B cell (primary cell): ENCODE measurements around the gene PRSS38. TPM values are rescaled to one million over a fixed set of nuclear protein-coding genes. Genes with fewer than 3 reads are reported as not detected.

ENCODE experiments used
- ATAC-seq: fragments of 200-7000 bp; cut with Tn5 transposase; one replicate; pipeline ENCODE4 v1.10.0; 2021; ENCODE audit warnings: low read depth, mild to moderate bottlenecking, moderate number of reproducible peaks, moderate library complexity
- CTCF ChIA-PET: fragments of 350-600 bp; sonication (Branson Sonifier 250); formaldehyde crosslinking; loops from one replicate; lab custom pipeline; 2021; ENCODE audit warnings: antibody characterized with exemption, inconsistent platforms; lab: Charles Lee
- POLR2A ChIA-PET: fragments of 350-600 bp; sonication (Branson Sonifier 250); formaldehyde crosslinking; loops from one replicate; lab custom pipeline; 2021; ENCODE audit warnings: antibody characterized with exemption; lab: Charles Lee
- DNase-seq: peaks from one replicate; pipeline ENCODE4 v3.0.0; 2013
- H2AFZ ChIP-seq: 2 replicates; pipeline ENCODE4 v1.6.1; 2012; ENCODE audit warnings: mild to moderate bottlenecking, low read depth, low read length; ENCODE audit not compliant: insufficient read depth, poor library complexity, severe bottlenecking
- H3K27ac ChIP-seq, 2 donors: 1 replicate in 1 of 2; 2 replicates in 1 of 2; pipeline ENCODE4 v1.5.1; 2012 to 2013; ENCODE audit warnings: low read length in 2 of 2, mild to moderate bottlenecking in 2 of 2, moderate library complexity in 1 of 2
- H3K27me3 ChIP-seq, 4 experiments: fragments of 200-600 bp in 1 of 4; sonication (generic) in 1 of 4; replicated peaks in 1 of 4; 1 replicate in 2 of 4; 2 replicates in 2 of 4; pipeline versions ENCODE4 v1.6.1 to v1.7.0; 2013 to 2016; ENCODE audit warnings: low read length in 3 of 4, mild to moderate bottlenecking in 2 of 4, mixed read lengths in 1 of 4, moderate library complexity in 1 of 4; ENCODE audit not compliant: insufficient read depth in 4 of 4, control insufficient read depth in 3 of 4; ENCODE audit errors: control extremely low read depth in 1 of 4
- H3K36me3 ChIP-seq, 2 experiments: replicated peaks in 1 of 2; 1 replicate in 1 of 2; 2 replicates in 1 of 2; pipeline versions ENCODE4 v1.6.1 to v1.7.1; 2013; ENCODE audit warnings: low read length in 1 of 2; ENCODE audit not compliant: insufficient read depth in 2 of 2, control insufficient read depth in 1 of 2; ENCODE audit errors: control extremely low read depth in 1 of 2, extremely low read depth in 1 of 2
- H3K4me1 ChIP-seq, 2 donors: fragments of 200-600 bp in 1 of 2; sonication (generic) in 1 of 2; 1 replicate in 1 of 2; 2 replicates in 1 of 2; pipeline versions ENCODE4 v1.5.1 to v1.6.1; 2013 to 2017; ENCODE audit warnings: low read length in 2 of 2; ENCODE audit not compliant: control insufficient read depth in 2 of 2, insufficient read depth in 2 of 2
- H3K4me2 ChIP-seq: replicated peaks from 2 replicates; pipeline ENCODE3; 2012; ENCODE audit warnings: mild to moderate bottlenecking, low read depth, low read length; ENCODE audit not compliant: poor library complexity, severe bottlenecking
- H3K4me3 ChIP-seq, 5 experiments: fragments of 200-600 bp in 1 of 5; sonication (generic) in 1 of 5; 1 replicate in 3 of 5; 2 replicates in 2 of 5; pipeline versions ENCODE4 v1.5.1 to v1.7.0; 2011 to 2016; ENCODE audit warnings: low read length in 4 of 5, mild to moderate bottlenecking in 4 of 5, low read depth in 2 of 5, control low read depth in 1 of 5, moderate library complexity in 1 of 5; ENCODE audit not compliant: insufficient read depth in 1 of 5; ENCODE audit errors: control extremely low read depth in 1 of 5, extremely low read depth in 1 of 5
- H3K79me2 ChIP-seq: fragments of 200-600 bp; sonication (generic); one replicate; pipeline ENCODE4 v1.6.0; 2016; ENCODE audit warnings: low read length; ENCODE audit not compliant: control insufficient read depth, insufficient read depth
- H3K9ac ChIP-seq: fragments of 200-600 bp; sonication (generic); 2 replicates; pipeline ENCODE4 v1.6.1; 2017; ENCODE audit warnings: mild to moderate bottlenecking, low read length, moderate library complexity
- H3K9me3 ChIP-seq, 3 donors: one replicate each; pipeline versions ENCODE4 v1.6.1 to v1.7.1; 2013; ENCODE audit warnings: low read length in 2 of 3; ENCODE audit not compliant: control insufficient read depth in 2 of 3, insufficient read depth in 1 of 3; ENCODE audit errors: control extremely low read depth in 1 of 3
- H4K20me1 ChIP-seq: 2 replicates; pipeline ENCODE4 v1.6.0; 2012; ENCODE audit warnings: mild to moderate bottlenecking, low read length; ENCODE audit not compliant: insufficient read depth, control insufficient read depth, poor library complexity, severe bottlenecking
- H3K27ac Mint-ChIP-seq: one replicate; pipeline ENCODE4 v1.8.0; 2021; ENCODE audit warnings: mixed read lengths
- H3K27me3 Mint-ChIP-seq: one replicate; pipeline ENCODE4 v1.8.0; 2021; ENCODE audit warnings: mixed read lengths
- H3K4me1 Mint-ChIP-seq: one replicate; pipeline ENCODE4 v1.8.0; 2021; ENCODE audit warnings: mixed read lengths
- H3K4me3 Mint-ChIP-seq: one replicate; pipeline ENCODE4 v1.8.0; 2021; ENCODE audit warnings: mixed read lengths
- H3K9me3 Mint-ChIP-seq: one replicate; pipeline ENCODE4 v1.8.0; 2022; ENCODE audit warnings: mixed read lengths; ENCODE audit not compliant: insufficient read depth
- CTCF ChIP-seq: fragments of 200-600 bp; IDR thresholded peaks from one replicate; pipeline ENCODE4 v1.8.0; 2022; ENCODE audit warnings: antibody characterized with exemption, mild to moderate bottlenecking
- EZH2 ChIP-seq: IDR thresholded peaks from 2 replicates; pipeline ENCODE4 v1.6.1; 2012; ENCODE audit warnings: borderline replicate concordance, low read depth, mild to moderate bottlenecking, moderate library complexity, low read length; ENCODE audit not compliant: insufficient read depth, poor library complexity, severe bottlenecking
- WGBS: methylation state at CpG from one replicate; pipeline ENCODE4 v1.1.5; 2013; ENCODE audit warnings: missing lambda C conversion rate; ENCODE audit not compliant: insufficient coverage; 5-methylcytosine and 5-hydroxymethylcytosine counted together
- intact Hi-C: fragments of 100-400 bp; cut with micrococcal nuclease; formaldehyde crosslinking; loops from one replicate; pipeline ENCODE4 v1.10.0; 2022
- polyA plus RNA-seq: library from polyadenylated mRNA; depleted of rRNA; stranded (reverse); fragments of >200 nt; gene quantifications from 2 replicates; pipeline ENCODE4 v1.2.3, GENCODE V29; 2012
- total RNA-seq, 2 donors: library from RNA; stranded (reverse); fragments of 120-200 nt in 1 of 2; gene quantifications; 1 replicate in 1 of 2; 2 replicates in 1 of 2; pipeline versions ENCODE4 v1.2.3 to v1.2.4, GENCODE V29; 2013 to 2022

Gene PRSS38
- total and polyA plus RNA-seq, 2 donors (not counting 1 experiment from before 2014, with no cell fraction given): not detected

DNA sequence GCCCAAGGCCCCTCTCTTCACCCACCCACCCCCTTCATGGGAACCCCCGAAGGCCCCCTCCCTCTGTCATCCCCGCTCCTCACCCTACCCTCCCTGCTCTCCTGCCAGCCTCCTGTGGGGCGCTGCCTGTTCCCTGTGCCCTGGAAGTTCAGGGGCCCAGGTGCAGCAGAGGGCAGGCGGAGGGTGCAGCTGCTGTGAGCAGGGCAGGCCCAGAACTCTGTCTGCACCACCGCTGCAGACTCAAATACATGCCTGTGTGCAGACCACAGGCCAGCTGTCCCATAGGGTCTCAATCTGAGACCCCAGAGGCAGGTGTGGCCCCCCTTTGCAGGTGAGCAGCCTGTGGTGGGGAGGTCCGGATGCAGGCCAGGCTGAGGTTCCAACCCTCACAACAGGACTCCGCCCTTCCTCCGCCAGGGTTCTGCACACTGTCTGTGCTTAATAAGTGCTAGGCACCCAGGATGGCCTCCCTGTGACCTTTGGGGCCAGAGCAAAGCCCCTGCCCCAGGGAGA, 69.7 kb downstream of the PRSS38 start:
- Mint-ChIP-seq H3K27me3 (no peaks in the 10 kb centered on the region), H3K9me3 (no peaks in the 10 kb centered on the region), H3K27ac (peak overlapping the region; percentile 74), H3K4me1 (peaks cover 10% of the 10 kb centered on the region), H3K4me3 (peak overlapping the region; percentile 61)
- Histone ChIP-seq H3K79me2 (no peaks in the 10 kb centered on the region), H4K20me1 (no peaks in the 10 kb centered on the region), H3K9ac (no peak overlapping the region), H3K9me3 (peaks cover 0 to 3% (median 0%) of the 10 kb centered on the region in 3 donors), H3K4me3 (no peak overlapping the region), H3K4me2 (peak overlapping the region; percentile 32), H2AFZ (peak overlapping the region; percentile 10), H3K27ac (no peak overlapping the region), H3K27me3 (no peaks in the 10 kb centered on the region), H3K36me3 (no peaks in the 10 kb centered on the region), H3K4me1 (peaks cover 11 to 29% of the 10 kb centered on the region in 2 donors)
- ChIA-PET CTCF (no interaction called here), POLR2A (no interaction called here)
- DNase-seq (peak; percentile 3), ATAC-seq (no peak)
- WGBS: 46% methylated on average over 5 of the region's 8 CpGs
- intact Hi-C loops: no loop called here
- TF ChIP-seq CTCF: no peak
- TF ChIP-seq EZH2: no peak

- no peaks in the 10 kb centered on the region for H3K27me3 ChIP-seq
- WGBS: 65% methylated on average over 14 of the region's 14 CpGs
- POLR2A ChIA-PET: no interaction called here
- Mint-ChIP-seq H3K9me3 (no peaks in the 10 kb centered on the region), H3K4me1 (peaks cover 10% of the 10 kb centered on the region), H3K4me3 (peak overlapping the region; percentile 61), H3K27ac (peak overlapping the region; percentile 74), H3K27me3 (no peaks in the 10 kb centered on the region)
- CTCF ChIA-PET: no interaction called here
- H3K4me2 ChIP-seq: peak overlapping the region; percentile 89
- peak; percentile 7 for DNase-seq
- no peak overlapping the region for H3K4me3 ChIP-seq
- peaks cover 11 to 29% of the 10 kb centered on the region in 2 donors for H3K4me1 ChIP-seq
- peak overlapping the region; percentile 10 for H2AFZ ChIP-seq
- H3K9ac ChIP-seq: no peak overlapping the region
- H4K20me1 ChIP-seq: no peaks in the 10 kb centered on the region
- ATAC-seq: no peak
- peaks cover 0 to 3% (median 0%) of the 10 kb centered on the region in 3 donors for H3K9me3 ChIP-seq
- no peak for TF ChIP-seq EZH2
- TF ChIP-seq CTCF: no peak
- no peaks in the 10 kb centered on the region for H3K79me2 ChIP-seq
- H3K36me3 ChIP-seq: no peaks in the 10 kb centered on the region
- no peak overlapping the region for H3K27ac ChIP-seq
- intact Hi-C loops: no loop called here
Measured at GRCh38 chr1:227885648-227886502, 70.4 kb downstream of the PRSS38 start.
